Daoy (cell line): ENCODE measurements around the gene L3MBTL4. TPM values are rescaled to one million over a fixed set of nuclear protein-coding genes. Genes with fewer than 3 reads are reported as not detected.
"Not testable (repeated sequence)": the region's sequence is repeated elsewhere in the genome, so short reads cannot be mapped to it uniquely, and the experiment has no call there.

ENCODE experiments used
- DNase-seq: peaks from one replicate; pipeline ENCODE4 v3.0.0-alpha.2; 2015; ENCODE audit warnings: low read depth
- total RNA-seq: library from RNA; depleted of rRNA; stranded (reverse); fragments of >200 nt; shearing (Covaris generic); gene quantifications from 2 replicates; pipeline ENCODE4 v1.2.3, GENCODE V29; 2014

L3MBTL4 gene
- total RNA-seq, 1 experiment from 2014 or later: 2.8 TPM

DNA sequence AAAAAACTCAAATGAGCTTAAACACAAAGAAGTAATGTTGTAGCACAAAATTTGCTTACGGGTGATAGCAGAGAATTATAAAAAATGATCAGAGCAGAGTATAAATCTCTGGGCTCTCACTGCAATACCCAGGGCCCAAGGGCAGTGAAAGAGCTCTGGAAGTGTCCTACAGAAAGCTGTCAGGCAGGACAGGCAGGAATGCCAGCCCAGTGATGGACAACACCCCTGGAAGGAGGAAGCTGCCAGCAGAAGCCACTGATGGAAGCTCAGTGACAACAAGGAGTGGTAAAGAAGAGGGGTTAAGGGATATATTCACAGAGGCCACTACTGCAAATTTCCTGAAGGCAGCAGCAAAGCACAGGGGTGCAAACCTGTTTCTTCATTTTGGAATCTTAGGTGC is 214.9 kb downstream of the L3MBTL4 start:
- no peak for DNase-seq

DNA sequence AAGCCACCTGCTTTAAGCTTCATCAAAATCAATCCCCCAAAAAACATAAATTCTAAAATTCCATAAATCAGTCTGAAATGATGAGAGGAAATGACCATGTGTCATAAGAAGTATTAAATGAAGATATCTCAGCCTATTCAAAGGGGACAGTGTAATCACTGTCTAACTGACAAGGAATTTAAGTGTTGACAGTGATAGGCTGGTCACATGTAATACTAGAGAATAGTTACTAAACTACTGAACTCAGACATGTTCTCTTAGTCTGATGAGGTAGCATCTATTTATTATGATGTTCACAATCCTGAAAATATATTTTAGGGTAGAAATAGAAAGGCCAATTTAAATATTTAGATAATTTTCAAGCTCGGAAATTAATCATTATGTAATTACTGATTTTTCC is 216.1 kb downstream of the L3MBTL4 start:
- no peak for DNase-seq

DNA sequence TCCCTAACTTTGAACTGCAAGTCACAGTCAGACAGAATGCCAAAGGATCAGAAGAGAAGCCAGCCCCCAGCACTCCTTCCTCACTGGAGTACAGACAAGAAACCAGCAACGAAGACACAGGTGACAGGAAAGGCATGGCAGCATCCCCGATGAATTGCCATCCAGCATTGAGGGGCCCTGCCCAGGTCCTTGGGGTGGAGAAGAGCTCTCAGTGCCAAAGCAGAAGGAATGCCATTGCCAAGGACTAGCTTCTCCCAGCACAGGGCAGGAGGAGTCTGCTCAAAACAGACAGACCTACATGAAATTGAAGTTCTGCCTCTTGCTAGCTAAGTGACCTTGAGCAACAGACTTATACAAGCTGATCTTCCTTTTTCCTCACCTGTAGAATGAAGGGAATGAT is 220.1 kb downstream of the L3MBTL4 start:
- no peak for DNase-seq

DNA sequence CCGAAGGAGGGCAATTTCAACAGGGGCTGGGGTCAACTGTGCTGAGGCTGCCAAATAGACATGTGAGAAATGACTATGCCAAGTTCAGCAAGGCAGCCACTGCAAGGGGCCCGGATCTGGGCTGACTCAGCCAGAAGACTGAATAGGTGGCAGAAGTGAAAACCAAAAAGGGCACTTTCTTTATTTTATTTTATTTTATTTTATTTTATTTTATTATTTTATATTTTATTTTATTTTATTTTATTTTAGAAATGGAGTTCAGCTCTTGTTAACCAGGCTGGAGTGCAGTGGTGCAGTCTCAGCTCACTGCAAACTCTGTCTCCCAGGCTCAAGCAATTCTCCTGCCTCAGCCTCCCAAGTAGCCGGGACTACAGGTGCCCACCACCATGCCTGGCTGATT is 228.9 kb downstream of the L3MBTL4 start:
- not testable (repeated sequence) for DNase-seq

DNA sequence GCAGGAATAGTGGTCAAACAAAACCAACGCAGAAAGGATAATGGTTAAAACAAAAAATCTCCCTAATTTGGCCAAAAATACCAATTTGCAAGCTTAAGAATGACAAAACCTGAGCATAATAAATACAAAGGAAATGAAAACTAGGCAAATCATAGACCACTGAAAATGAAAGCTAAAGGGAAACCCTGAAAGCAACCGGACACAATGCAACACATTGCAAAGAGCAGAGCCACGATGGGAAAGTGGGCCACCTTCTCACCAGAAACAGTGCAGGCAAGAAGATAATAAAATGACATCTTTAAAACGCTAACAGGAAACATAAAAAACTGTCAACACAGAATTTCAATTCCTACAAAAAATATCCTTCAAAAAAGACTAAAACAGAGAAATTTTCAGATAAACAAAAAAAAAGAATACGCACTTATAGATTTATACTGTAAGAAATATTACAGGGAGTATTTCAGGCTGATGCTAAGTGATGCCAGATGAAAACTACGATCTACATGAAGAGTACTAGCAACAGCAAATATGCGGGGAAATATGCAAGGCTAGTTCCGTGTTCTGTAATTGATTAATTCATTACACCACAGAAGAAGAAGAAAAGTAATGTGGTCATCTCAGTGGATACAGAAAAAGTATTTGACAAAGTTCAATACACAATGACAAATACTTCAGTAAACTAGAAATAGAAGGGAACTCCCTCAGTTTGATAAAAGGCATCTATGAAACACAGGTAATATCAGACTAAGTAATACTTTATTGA is 239.5 kb downstream of the L3MBTL4 start:
- DNase-seq: no peak

DNA sequence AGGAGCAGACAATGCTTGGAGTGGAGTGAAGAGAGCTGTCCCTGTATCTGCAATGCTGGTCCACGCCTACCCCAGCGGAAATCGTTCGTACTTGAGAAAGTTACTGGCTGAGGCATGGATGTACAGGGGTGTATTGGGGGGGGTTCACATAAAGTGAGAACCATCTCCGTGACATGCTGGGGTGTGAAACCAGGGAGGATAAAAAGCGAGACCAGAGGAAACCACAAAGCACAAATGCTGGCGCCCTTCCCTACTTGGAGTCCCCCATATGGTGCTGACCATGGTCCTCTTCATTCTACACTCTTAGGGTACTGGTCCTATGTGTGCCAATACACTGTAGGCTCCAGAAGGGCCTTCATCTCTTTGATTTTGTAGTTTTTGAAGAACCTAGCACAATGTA is 244.1 kb downstream of the L3MBTL4 start:
- DNase-seq: no peak

DNA sequence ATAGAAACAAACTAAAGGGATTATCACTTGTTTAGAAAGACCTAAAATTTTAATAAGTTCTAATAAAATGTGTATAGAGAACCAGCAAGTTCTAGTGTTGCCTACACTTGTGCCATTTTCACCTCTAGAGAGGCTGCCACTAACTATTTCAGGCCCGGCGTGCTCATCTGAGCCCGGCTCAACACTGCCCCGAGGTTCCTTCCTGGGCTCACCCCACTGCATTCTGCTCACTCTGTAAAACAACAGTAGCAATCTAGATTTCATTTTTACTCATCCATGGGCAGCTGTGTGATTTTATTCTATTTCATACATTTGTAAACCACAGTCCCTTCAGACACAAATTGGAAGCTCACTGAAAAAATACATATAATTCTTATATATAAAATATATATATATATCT is 253.2 kb downstream of the L3MBTL4 start:
- no peak for DNase-seq

DNA sequence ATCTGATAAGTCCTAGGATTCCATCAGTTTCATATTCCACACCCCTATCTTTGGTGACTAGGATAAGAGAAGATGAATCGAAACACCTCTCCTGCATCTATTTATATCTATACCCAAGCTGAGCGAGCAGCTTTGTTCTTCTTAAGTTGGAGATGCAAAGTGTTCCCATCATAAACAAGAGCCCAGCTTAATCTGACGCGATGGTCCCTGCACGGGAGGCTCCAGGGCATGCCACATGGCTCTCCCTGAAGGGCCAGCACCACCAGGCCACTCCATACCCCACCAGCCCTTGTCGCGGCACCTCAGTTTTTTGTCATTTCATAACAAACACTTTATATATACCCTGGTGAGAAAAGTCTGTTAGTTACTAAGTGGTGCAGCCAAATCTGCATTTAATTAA is 255.3 kb downstream of the L3MBTL4 start:
- no peak for DNase-seq

DNA sequence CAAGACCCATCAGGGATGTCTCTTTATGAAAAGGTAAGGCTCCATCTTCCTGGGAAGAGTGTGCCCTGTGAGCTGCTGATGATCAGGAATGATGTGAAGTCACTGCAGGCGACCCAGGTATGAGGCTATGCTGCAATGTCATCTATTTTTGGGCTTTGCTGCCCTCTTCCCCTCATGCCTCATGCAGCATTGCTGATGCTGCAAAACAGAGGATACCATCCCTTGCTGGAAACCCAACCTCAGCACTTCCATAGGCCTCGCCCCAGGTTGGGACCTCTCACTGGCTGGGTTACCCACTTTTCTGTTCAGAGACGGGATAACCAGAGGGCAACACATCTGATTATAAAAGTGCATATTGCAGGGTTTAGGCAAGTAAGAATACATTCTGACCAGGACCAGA is 255.8 kb downstream of the L3MBTL4 start:
- no peak for DNase-seq

DNA sequence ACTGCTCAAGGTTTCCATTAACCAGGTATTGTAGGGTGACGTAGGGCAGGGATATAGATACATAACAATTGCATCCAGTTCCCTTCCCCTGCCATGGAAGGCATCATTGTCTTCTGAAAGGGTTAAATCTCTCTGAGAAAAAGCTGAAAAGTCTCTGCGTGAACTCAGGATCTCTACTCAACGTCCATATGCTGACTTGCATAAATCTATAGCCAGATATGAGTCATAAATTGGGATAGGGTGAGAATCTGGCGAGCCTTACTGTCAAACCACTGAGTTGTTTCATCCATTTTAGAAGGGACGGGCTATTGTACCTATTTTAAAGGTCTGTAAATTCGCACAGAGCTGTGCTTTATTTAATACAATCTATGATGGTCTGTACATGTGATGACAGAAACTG is 258.3 kb downstream of the L3MBTL4 start:
- DNase-seq: no peak

DNA sequence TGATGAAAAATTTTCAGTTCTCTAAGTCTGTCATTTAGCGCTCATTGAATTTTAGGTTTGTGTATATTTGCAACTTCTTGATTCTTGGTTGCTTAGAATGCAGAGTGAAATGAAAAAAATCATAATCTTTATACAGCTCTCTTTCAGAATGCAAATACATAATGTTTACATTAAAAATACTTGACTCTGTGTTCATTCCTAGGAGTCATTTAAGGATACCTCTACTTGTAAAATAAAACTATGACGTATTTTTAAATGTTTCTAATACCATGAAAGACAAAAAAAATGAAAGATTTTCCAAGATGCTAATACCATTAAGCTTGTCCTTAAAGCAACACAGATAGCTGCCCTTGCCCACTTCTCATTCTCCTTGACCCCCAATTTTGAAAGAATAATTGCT is 259.0 kb downstream of the L3MBTL4 start:
- DNase-seq: no peak

DNA sequence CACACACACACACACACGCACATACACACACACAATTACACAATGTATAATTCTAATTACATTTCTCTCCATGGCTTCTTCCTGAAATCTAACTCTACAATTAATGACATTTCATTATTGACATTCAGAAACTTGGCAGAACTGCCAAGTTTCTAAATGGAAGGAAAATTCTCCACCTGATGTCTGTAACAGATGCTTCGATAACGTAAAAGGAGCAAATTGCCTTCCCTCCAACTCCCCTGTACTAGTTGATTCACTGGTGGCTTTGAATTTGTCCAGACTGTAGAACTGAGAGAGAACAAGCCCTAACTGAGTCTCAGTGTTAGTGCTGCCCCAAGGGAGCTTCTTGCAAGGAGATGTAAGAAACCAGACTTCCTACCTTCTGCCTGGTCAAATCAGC is 264.3 kb downstream of the L3MBTL4 start:
- DNase-seq: no peak

DNA sequence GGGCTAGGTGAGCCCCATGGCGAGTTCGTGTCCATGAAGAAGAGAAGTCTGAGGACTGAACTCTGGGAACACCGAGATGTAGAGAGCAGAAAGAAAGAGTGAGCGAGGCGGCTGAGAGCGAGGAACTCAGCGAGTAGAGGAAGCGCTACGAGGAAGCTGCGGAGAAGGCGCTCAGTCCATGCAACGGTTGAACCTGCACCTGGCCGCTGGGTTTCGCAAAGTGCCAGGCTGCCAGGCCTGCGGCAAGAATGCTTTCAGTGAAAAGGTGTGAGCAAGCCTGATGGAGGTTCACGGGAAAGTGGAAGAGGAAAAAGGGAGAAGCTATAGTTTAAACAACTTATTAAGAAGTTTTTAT is 268.4 kb downstream of the L3MBTL4 start:
- no peak for DNase-seq

DNA sequence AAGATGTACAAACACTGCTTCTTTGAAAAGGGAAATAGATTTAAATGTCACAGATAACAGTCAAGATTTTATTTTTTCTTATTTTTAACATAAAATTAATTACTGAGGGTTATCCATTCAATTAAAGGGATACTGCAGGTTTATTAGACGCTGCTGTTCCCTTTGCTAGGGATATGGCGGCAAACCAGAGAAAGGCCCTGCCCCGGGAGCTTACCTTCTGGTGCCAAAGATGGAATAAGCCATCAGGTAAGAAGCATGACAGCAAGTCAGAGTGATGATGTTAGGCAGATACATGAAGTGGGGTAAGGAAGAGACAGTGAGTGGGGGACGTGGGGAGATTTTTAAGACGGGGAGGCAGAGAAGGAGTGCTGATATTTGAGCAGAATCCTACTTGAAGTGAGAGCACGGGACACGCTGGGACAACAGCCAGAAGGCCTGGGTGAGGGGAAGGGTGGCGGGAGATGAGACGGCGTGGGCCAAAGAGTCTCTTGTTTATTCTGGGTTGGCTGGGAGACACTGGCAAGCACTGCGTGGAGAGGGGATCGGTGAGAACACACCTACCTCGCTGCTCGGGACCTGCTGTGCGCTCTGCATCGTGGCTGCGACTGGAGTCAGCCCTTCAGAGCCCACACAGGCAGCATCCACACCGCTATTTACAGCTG is 268.9 kb downstream of the L3MBTL4 start:
- DNase-seq: no peak

DNA sequence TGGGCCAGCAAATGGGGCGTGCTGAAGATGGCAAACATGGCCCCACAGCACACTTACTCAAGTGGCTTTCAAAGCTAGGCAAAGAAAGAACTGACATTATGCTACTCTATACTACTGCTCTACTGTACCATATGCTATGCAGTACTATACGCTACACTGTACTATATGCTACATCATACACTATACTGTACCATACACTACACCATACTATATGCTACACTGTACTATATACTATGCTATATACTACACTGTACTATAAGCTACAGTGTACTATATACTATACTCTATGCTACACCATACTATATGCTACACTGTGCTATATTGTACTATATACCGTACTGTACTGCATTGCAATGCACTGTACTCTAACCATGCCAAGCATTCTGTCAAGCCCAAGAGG is 275.7 kb downstream of the L3MBTL4 start:
- DNase-seq: no peak

DNA sequence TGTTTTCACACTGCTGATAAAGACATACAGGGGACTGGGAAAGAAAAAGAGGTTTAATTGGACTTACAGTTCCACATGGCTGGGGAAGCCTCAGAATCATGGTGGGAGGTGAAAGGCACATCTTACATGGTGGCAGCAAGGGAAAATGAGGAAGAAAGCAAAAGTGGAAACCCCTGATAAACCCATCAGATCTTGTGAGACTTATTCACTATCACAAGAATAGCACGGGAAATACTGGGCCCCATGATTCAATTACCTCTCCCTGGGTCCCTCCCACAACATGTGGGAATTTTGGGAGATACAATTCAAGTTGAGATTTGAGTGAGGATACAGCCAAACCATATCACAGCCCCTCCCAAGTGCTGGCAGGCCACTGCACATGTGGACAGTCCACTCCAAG is 278.8 kb downstream of the L3MBTL4 start:
- not testable (repeated sequence) for DNase-seq

DNA sequence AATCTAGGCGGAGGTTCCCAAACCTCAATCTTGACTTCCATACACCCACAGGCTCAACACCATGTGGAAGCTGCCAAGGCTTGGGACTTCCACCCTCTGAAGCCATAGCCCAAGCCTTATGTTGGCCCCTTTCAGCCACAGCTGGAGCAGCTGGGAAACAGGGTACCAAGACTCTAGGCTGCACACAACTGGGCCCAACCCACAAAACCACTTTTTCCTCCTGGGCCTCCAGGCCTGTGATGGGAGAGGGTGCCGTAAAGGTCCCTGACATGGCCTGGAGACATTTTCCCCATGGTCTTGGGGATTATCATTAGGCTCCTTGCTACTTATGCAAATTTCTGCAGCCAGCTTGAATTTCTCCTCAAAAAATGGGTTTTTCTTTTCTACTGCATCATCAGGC is 279.7 kb downstream of the L3MBTL4 start:
- DNase-seq: not testable (repeated sequence)

DNA sequence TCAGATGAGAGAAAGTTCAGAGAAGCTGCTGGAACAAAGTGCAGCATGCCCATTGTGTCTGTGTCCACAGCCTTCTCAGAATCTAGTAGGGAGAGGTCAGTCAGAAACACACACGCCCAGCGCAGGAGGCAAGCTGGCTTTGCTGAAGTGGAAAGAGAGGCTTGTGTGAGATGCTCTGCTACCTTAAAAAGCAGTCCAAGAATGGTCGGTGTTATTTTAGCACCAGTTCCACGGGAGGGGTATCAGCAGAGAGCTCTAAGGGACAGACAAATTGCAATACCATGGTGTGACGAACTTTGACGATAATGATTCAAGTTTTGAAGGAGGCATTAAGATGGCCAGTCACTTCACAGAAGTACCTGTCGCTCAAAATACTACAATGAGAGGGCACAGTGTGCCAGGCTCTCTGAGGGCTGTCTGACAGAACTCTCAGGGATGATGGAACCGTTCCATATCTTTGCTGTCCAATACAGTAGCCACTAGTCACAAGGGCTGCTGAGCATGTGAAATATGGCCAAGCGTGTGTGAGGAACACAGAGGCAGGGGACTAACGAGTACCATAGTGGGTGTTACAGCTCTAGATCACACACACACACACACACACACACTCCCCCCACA is 281.9 kb downstream of the L3MBTL4 start:
- no peak for DNase-seq

DNA sequence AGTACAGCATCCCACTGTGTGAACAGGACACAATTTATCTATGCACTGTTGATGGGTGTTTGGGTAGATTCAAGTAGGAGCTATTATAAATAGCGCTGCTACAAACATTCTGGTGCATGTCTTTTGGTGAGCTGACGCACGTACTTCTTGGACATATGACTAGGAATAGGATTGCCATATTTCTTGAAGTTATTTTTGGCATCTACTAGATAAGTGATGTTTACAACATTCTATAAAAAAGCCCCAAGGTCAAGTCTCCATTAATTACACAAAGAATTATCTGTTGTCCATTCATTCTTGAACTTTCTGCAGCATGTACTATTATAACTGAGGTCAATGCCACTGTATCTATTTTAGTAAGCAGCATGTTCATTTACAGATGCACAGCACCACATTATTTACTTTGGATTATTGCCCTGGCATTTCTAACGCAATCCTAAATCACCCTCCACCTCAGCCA is 293.9 kb downstream of the L3MBTL4 start:
- DNase-seq: no peak

DNA sequence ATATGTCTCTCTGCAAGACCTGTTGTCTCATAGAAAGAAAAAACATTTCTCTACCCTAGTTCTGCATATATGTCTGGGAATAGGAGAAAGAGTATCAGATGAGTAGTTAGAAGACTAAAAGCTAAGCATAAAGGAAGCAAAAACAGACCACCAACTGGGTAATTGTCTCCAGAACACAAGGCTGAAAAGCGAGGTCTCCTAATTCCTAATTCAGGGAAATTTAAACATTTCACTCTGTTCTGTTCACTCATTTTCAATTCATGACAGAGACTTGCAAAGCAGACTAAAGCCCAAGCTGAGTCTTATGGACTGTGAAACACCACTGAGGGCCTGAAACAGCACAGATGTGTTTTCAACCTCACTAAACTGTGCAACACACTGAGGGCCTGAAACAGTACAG is 294.9 kb downstream of the L3MBTL4 start:
- no peak for DNase-seq

DNA sequence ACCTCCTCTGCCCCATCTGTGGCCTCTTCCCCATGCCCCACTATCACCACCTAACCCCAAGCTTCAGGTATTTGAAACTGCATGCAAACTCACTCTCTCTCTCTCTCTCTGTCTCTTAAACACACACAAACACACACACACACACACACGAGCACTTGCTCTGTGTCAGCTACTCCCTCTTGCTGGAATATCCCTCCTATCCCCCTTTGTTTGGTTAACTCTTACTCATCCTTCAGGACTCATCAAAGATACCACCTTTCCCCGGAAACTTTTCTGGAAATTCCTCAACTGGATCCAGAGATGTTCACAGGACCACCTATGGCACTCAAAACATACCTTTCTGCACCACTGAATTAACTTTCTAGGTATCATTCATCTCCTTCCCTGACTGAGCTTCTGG is 296.6 kb downstream of the L3MBTL4 start:
- no peak for DNase-seq

DNA sequence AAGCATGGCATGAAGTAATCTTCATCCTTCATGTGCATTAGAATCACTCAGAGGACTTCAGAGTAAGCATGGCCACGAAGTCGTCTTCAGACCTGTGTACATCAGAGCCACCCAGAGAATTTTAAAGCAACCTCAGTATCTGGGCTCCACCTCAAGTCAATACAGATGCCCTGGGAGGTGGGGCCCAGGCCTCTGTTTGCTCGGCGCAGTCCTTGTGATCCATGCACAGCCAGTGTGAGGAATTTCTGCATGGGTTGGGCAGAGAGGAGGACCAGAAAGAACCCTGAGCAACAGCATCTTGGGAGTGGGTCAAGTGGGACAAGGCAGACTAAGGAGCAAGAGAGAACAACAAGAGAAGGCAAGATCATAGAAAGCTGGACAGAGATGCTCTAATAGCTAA is 299.0 kb downstream of the L3MBTL4 start:
- DNase-seq: no peak

DNA sequence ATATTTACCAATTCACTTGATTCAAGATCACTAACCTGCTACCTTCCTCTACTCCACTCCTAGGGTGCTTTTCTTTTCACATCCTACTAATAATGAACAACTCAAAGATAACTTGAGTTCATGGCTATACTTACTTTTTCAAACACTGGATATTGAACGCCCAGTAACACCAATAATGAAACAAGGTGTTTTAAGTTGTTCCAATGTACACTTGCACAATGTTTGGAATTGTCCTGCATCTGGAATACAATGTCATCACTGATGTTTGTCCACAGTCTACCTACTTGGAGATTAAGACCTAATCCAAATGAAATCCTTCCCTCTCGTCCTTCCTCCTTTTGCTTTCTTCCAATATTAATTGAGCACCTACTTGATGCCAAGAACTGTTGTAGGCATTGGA is 301.1 kb downstream of the L3MBTL4 start:
- DNase-seq: no peak
